Measurements from ENCODE around the gene SLC9A9.

Gene SLC9A9

DNA sequence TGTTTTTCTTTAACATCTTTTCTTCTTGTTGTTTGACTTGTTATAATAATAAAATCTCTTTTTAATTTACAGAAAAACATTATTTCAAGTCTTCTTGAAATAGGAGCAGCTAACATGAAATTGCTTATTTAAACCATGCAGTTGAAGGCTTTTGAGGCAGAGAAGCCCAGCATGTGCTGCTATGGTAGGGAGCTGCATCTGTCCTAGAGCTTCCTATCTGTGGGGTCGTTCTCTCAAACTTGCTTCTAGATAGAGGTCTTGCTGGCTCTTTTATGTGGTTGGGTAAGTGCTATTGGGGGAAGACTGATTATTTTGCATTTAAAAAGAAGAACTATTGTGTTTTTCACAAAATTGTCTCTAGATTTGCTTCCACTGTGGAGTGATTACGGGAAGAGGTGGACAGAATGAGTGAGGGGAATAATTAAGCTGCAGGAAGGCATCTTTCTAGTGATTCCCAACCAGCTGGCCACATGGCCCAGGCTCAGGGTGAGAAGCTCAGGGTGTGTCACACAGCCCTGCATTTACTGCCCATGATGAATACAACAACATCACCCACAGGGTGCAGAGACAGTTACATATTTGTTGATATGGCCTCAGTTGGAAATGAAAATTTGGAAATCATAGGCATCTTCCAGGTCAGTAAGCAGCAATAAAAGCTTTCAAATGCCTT, 630.0 kb downstream of the SLC9A9 start:
- DNase-seq (ENCODE audit: low read depth in 2 of 2), result no peak

DNA sequence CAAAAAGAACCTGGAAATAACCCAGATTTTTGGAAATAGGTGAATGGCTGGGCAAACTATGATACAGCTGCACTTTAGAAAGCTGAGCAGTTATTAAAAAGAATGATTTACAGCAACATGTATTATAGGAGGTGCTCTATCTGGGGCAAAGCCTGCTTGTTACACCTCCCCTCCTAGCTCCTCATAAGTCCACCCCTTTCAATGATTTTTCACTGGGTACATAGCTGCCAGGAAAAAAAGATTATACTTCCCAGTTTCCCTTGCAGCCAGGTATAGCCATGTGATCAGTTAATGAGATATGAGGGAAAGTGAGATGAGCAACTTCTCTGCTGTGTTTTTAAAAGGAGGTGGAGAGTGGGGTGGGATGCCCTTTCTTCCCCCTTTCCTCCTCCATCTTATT, 631.0 kb downstream of the SLC9A9 start:
- DNase-seq (ENCODE audit: low read depth in 2 of 2), result no peak

DNA sequence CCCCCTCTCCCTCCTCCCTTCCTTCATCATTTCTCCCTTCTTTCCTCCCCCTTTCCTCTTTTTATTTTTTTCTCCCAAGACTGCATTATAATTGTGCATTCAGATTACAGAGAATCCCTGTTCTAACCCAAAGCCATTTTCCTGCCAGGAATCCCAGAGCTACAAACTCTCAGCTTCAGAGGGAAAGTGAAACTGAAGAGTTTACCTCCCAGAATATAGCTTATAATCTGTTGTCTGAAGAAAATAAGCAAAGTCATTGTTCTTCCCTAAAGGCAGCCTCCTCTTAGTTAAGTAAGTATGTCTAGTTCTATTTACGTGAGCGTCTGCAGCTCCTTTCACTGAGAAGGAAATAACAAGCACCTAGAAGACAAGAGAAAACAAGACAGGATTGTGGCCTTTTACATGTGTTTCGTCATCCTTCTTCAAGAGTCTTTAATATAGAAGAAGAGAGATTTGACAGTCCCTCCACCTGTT, 631.5 kb downstream of the SLC9A9 start:
- DNase-seq (ENCODE audit: low read depth in 2 of 2), result no peak

All from stimulated activated CD8-positive, alpha-beta memory T cell treated with anti-CD3 and anti-CD28 coated beads, Interleukin-2, amount 100 ng/mL, for 48 hours (primary cell).